ENCODE results near the gene PLXNB1.
"Not testable (repeated sequence)": the region's sequence is repeated elsewhere in the genome, so short reads cannot be mapped to it uniquely, and the experiment has no call there.

PLXNB1 gene

GRCh38 chr3:48404440-48405342 lies 25.2 kb downstream of the PLXNB1 start:
- DNase-seq (ENCODE audit: low read depth) = no peak

GRCh38 chr3:48403533-48404439 lies 26.1 kb downstream of the PLXNB1 start:
- no peak for DNase-seq (ENCODE audit: low read depth)

GRCh38 chr3:48402907-48403306 lies 27.0 kb downstream of the PLXNB1 start:
- DNase-seq (ENCODE audit: low read depth) = no peak

GRCh38 chr3:48402281-48402732 lies 27.6 kb downstream of the PLXNB1 start:
- DNase-seq (ENCODE audit: low read depth) = no peak

GRCh38 chr3:48401434-48401901 lies 28.4 kb downstream of the PLXNB1 start:
- DNase-seq (ENCODE audit: low read depth) = not testable (repeated sequence)

GRCh38 chr3:48400824-48401433 lies 29.0 kb downstream of the PLXNB1 start:
- peak; percentile 35 for DNase-seq (ENCODE audit: low read depth)

GRCh38 chr3:48399387-48400172 lies 30.3 kb downstream of the PLXNB1 start:
- DNase-seq (ENCODE audit: low read depth) = no peak

- no peak for DNase-seq (ENCODE audit: low read depth)
Measured at GRCh38 chr3:48398701-48399386, 31.0 kb downstream of the PLXNB1 start.

- no peak for DNase-seq (ENCODE audit: low read depth)
Measured at GRCh38 chr3:48397767-48398681, 31.9 kb downstream of the PLXNB1 start.

GRCh38 chr3:48395714-48396113 lies 34.2 kb downstream of the PLXNB1 start:
- DNase-seq (ENCODE audit: low read depth) = no peak

GRCh38 chr3:48394391-48394790 lies 35.5 kb downstream of the PLXNB1 start:
- DNase-seq (ENCODE audit: low read depth) = no peak

GRCh38 chr3:48388966-48389365 lies 40.9 kb downstream of the PLXNB1 start:
- no peak for DNase-seq (ENCODE audit: low read depth)

- DNase-seq (ENCODE audit: low read depth) = no peak
Measured at GRCh38 chr3:48387634-48388033, 42.3 kb downstream of the PLXNB1 start.

GRCh38 chr3:48372862-48373435 lies 56.9 kb downstream of the PLXNB1 start:
- DNase-seq (ENCODE audit: low read depth) = no peak

- no peak for DNase-seq (ENCODE audit: low read depth)
Measured at GRCh38 chr3:48372377-48372770, 57.5 kb downstream of the PLXNB1 start.

- no peak for DNase-seq (ENCODE audit: low read depth)
Measured at GRCh38 chr3:48371651-48372376, 58.1 kb downstream of the PLXNB1 start, which contains the start of gene FBXW12. FBXW12 (plus strand) TSS chr3:48372219; CDS start chr3:48372768, 549 bp downstream.

GRCh38 chr3:48370333-48370713 lies 59.6 kb downstream of the PLXNB1 start:
- no peak for DNase-seq (ENCODE audit: low read depth)

- DNase-seq (ENCODE audit: low read depth) = no peak
Measured at GRCh38 chr3:48369693-48370332, 60.1 kb downstream of the PLXNB1 start.
